HepG2 (cell line): ENCODE data around the gene FCHO2. TPM values are rescaled to one million over a fixed set of nuclear protein-coding genes. Genes with fewer than 3 reads are reported as not detected.

Experiments used
- ATAC-seq: fragments of 200-7000 bp; cut with Tn5 transposase; 3 replicates; pipeline ENCODE4 v1.9.1; 2020; ENCODE audit warnings: mild to moderate bottlenecking, moderate library complexity
- BruUV-seq: library from RNA; stranded (reverse); fragments of 400-500 nt; replicated peaks from 2 replicates; lab custom pipeline; 2021; lab: Mats Ljungman, UMichigan
- CTCF ChIA-PET: fragments of 300-600 bp; formaldehyde crosslinking; extraction: SDS; loops from one replicate; lab custom pipeline; 2021; ENCODE audit warnings: low total read pairs, inconsistent platforms, low intra/inter-chr PET ratio; lab: Yijun Ruan, JAX
- POLR2A ChIA-PET: fragments of 350-600 bp; sonication (Branson Sonifier 250); formaldehyde crosslinking; loops from one replicate; lab custom pipeline; 2020; ENCODE audit warnings: antibody characterized with exemption, inconsistent platforms; lab: Yijun Ruan, JAX
- DNase-seq: peaks from one replicate; pipeline ENCODE4 v3.0.0-alpha.2; 2015; ENCODE audit warnings: low spot score
- FAIRE-seq: peaks from 3 replicates; lab custom pipeline; 2011; peaks lifted over from hg19 to GRCh38; lab: Jason Lieb, UNC
- H2AFZ ChIP-seq: one replicate; pipeline ENCODE4 v1.6.1; 2011; ENCODE audit warnings: low read length, inconsistent platforms
- H3K27ac ChIP-seq: fragments of 300-600 bp; 3 replicates; pipeline ENCODE4 v1.8.0; 2011; ENCODE audit warnings: mixed run types, mild to moderate bottlenecking, mixed read lengths, low read length, inconsistent platforms; ENCODE audit not compliant: insufficient read depth; ENCODE audit errors: extremely low read length
- H3K27me3 ChIP-seq, 2 experiments: fragments of 200-600 bp in 1 of 2; 2 replicates in 1 of 2; 3 replicates in 1 of 2; pipeline versions ENCODE4 v1.6.0 to v1.8.0; 2011; ENCODE audit warnings: low read length in 2 of 2, mild to moderate bottlenecking in 2 of 2, moderate library complexity in 2 of 2, inconsistent platforms in 1 of 2; ENCODE audit not compliant: insufficient read depth in 2 of 2, control insufficient read depth in 1 of 2
- H3K36me3 ChIP-seq, 2 experiments: fragments of 200-600 bp in 1 of 2; replicated peaks in 1 of 2; 2 replicates in 1 of 2; 3 replicates in 1 of 2; pipeline versions ENCODE4 v1.5.1 to v1.8.0; 2011; ENCODE audit warnings: low read length in 2 of 2, inconsistent platforms in 1 of 2; ENCODE audit not compliant: insufficient read depth in 2 of 2, control insufficient read depth in 1 of 2
- H3K4me1 ChIP-seq: 2 replicates; pipeline ENCODE4 v1.5.1; 2012; ENCODE audit warnings: low read length, inconsistent platforms; ENCODE audit not compliant: insufficient read depth
- H3K4me2 ChIP-seq: 2 replicates; pipeline ENCODE4 v1.6.0; 2011; ENCODE audit warnings: low read depth, low read length, inconsistent platforms
- H3K4me3 ChIP-seq, 3 experiments: fragments of 200-600 bp in 1 of 3; sonication (generic), shearing (Covaris generic) in 1 of 3; replicated peaks in 1 of 3; 2 replicates each; pipeline ENCODE4 v1.5.1; 2011 to 2016; ENCODE audit warnings: low read length in 3 of 3, inconsistent platforms in 2 of 3, low read depth in 2 of 3, mild to moderate bottlenecking in 2 of 3, control low read depth in 1 of 3, mixed read lengths in 1 of 3; ENCODE audit not compliant: insufficient read depth in 1 of 3
- H3K79me2 ChIP-seq: one replicate; pipeline ENCODE4 v1.6.1; 2011; ENCODE audit warnings: low read length, inconsistent platforms; ENCODE audit not compliant: insufficient read depth
- H3K9ac ChIP-seq: 2 replicates; pipeline ENCODE4 v1.6.0; 2011; ENCODE audit warnings: mild to moderate bottlenecking, low read depth, low read length, inconsistent platforms; ENCODE audit not compliant: insufficient read depth
- H3K9me3 ChIP-seq: 2 replicates; pipeline ENCODE4 v1.5.1; 2012; ENCODE audit warnings: mild to moderate bottlenecking, low read length
- H4K20me1 ChIP-seq: 2 replicates; pipeline ENCODE4 v1.6.0; 2011; ENCODE audit warnings: inconsistent platforms, mild to moderate bottlenecking, low read length, moderate library complexity; ENCODE audit not compliant: insufficient read depth
- ATAD3A ChIP-seq: sonication (generic); formaldehyde crosslinking; IDR thresholded peaks from 2 replicates; pipeline ENCODE4 v1.4.0; 2020; ENCODE audit warnings: missing genetic modification reagents
- BCL6 ChIP-seq: IDR thresholded peaks from 2 replicates; pipeline ENCODE4 v1.6.1; 2016; ENCODE audit warnings: missing genetic modification reagents, missing compliant biosample characterization
- NFE2 ChIP-seq: sonication (generic); formaldehyde crosslinking; IDR thresholded peaks from 2 replicates; pipeline ENCODE4 v1.4.0; 2020; ENCODE audit warnings: missing genetic modification reagents
- ZFP90 ChIP-seq: sonication (generic); formaldehyde crosslinking; IDR thresholded peaks from 2 replicates; pipeline ENCODE4 v1.8.0; 2022; ENCODE audit warnings: missing genetic modification reagents, mild to moderate bottlenecking, inconsistent platforms, borderline replicate concordance
- ZMYM3 ChIP-seq: sonication (generic); formaldehyde crosslinking; IDR thresholded peaks from 2 replicates; pipeline ENCODE4 v1.5.1; 2020; ENCODE audit warnings: mild to moderate bottlenecking, missing genetic modification reagents
- WGBS: methylation state at CpG from one replicate; pipeline ENCODE4 v1.1.6; 2017; ENCODE audit warnings: low lambda C conversion rate; 5-methylcytosine and 5-hydroxymethylcytosine counted together
- in situ Hi-C: cut with HindIII; loops from 2 replicates; pipeline ENCODE4 v1.10.0; 2017; ENCODE audit warnings: low pct_unique_long_range_greater_than_20kb; ENCODE audit not compliant: extremely low pct_ligation_motif_present
- intact Hi-C: fragments of 100-400 bp; cut with micrococcal nuclease; formaldehyde crosslinking; loops from one replicate; pipeline ENCODE4 v1.10.0; 2022; ENCODE audit not compliant: unreplicated experiment
- polyA plus RNA-seq, 8 experiments: library from polyadenylated mRNA; depleted of rRNA in 3 of 8; stranded (reverse) in 7 of 8; unstranded in 1 of 8; fragments of >200 nt; fragmentation: Illumina TruSeq in 4 of 8; extraction: Trizol in 4 of 8; gene quantifications; 2 replicates each; pipeline versions ENCODE4 v1.2.1 to v1.2.3, GENCODE V29; 2011 to 2016; ENCODE audit warnings: low read depth in 4 of 8, missing spikeins in 1 of 8, mixed read lengths in 1 of 8; ENCODE audit not compliant: insufficient read depth in 1 of 8
- total RNA-seq, 5 experiments: library from RNA; depleted of rRNA; stranded (reverse); fragments of >200 nt; fragmentation: Illumina TruSeq; extraction: Trizol; gene quantifications; 2 replicates each; pipeline ENCODE4 v1.2.3, GENCODE V29; 2016; ENCODE audit warnings: low read depth in 1 of 5
- TF ChIP-seq, protein P1 (sequence below): sonication (generic); formaldehyde crosslinking; IDR thresholded peaks from 2 replicates; pipeline ENCODE4 v1.4.0; 2020; ENCODE audit warnings: missing genetic modification reagents

Gene FCHO2
- total and polyA plus RNA-seq, 2 of the 13 experiments (the other 11 are each of a cell fraction or from before 2014, with no cell fraction given): 11.6 to 17.3 TPM

- in situ Hi-C loops: no loop called here
- no peak for FAIRE-seq
- peaks cover 6% of the 10 kb centered on the region; the same call in 1 of the 2 replicates for H3K4me1 ChIP-seq
- no peak overlapping the region for H3K27ac ChIP-seq
- TF ChIP-seq BCL6 (CRISPR knock-in tag) (0 out of 2 replicates have a peak, but pooled peaks have one; percentile 27), ZMYM3 (no peak), ATAD3A (CRISPR knock-in tag) (no peak), ZFP90 (CRISPR knock-in tag) (no peak)
- H3K4me2 ChIP-seq: no peak overlapping the region
- ChIA-PET POLR2A (no interaction called here), CTCF (no interaction called here)
- no TSS peak for BruUV-seq
- 83% methylated on average over 1 of the region's 5 CpGs for WGBS
- ATAC-seq: no peak
- H3K79me2 ChIP-seq: no peaks in the 10 kb centered on the region
- no peaks in the 10 kb centered on the region for H3K9me3 ChIP-seq
- intact Hi-C loops: no loop called here
- H3K4me3 ChIP-seq: no peak overlapping the region
- peak; percentile 9 for DNase-seq
- H3K9ac ChIP-seq: no peak overlapping the region
- no peaks in the 10 kb centered on the region for H4K20me1 ChIP-seq
- H2AFZ ChIP-seq: no peak overlapping the region
- H3K27me3 ChIP-seq: peaks cover 6 to 77% of the 10 kb centered on the region in 2 experiments
- H3K36me3 ChIP-seq: no peaks in the 10 kb centered on the region
Observed at GRCh38 chr5:73118391-73118973, 162.6 kb downstream of the FCHO2 start.

GRCh38 chr5:73119451-73120157 is 163.8 kb downstream of the FCHO2 start:
- Histone ChIP-seq H3K27ac (no peak overlapping the region), H3K9me3 (no peaks in the 10 kb centered on the region), H3K36me3 (no peaks in the 10 kb centered on the region), H3K9ac (no peak overlapping the region), H3K27me3 (peaks cover 11 to 86% of the 10 kb centered on the region in 2 experiments), H4K20me1 (no peaks in the 10 kb centered on the region), H3K4me2 (no peak overlapping the region; the same call in 1 of the 2 replicates), H3K4me1 (peaks cover 6% of the 10 kb centered on the region; the same call in 1 of the 2 replicates), H3K4me3 (peak overlapping the region in 1 of 3 experiments; percentile 55; a peak in 1 of 6 replicates)
- BruUV-seq: no TSS peak
- in situ Hi-C loops (no loop called here), intact Hi-C loops (no loop called here)
- POLR2A ChIA-PET: no interaction called here
- 34% methylated on average over 10 of the region's 40 CpGs for WGBS
- CTCF ChIA-PET: no interaction called here
- DNase-seq (no peak), ATAC-seq (peak; percentile 18), FAIRE-seq (no peak)
- TF ChIP-seq, protein P1, sequence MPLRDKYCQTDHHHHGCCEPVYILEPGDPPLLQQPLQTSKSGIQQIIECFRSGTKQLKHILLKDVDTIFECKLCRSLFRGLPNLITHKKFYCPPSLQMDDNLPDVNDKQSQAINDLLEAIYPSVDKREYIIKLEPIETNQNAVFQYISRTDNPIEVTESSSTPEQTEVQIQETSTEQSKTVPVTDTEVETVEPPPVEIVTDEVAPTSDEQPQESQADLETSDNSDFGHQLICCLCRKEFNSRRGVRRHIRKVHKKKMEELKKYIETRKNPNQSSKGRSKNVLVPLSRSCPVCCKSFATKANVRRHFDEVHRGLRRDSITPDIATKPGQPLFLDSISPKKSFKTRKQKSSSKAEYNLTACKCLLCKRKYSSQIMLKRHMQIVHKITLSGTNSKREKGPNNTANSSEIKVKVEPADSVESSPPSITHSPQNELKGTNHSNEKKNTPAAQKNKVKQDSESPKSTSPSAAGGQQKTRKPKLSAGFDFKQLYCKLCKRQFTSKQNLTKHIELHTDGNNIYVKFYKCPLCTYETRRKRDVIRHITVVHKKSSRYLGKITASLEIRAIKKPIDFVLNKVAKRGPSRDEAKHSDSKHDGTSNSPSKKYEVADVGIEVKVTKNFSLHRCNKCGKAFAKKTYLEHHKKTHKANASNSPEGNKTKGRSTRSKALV (CRISPR knock-in tag): 0 out of 2 replicates have a peak, but pooled peaks have one; percentile 0
- no peak for TF ChIP-seq NFE2 (CRISPR knock-in tag)
- TF ChIP-seq, all 625 proteins: peak for 1
- Histone ChIP-seq H2AFZ (no peak overlapping the region), H3K79me2 (no peaks in the 10 kb centered on the region)
